ENCODE measurements around the gene TMEM132D.
"Not testable (repeated sequence)": the region's sequence is repeated elsewhere in the genome, so short reads cannot be mapped to it uniquely, and the experiment has no call there.

- TF ChIP-seq POLR2A, CTCF (IDR thresholded peaks at IDR 0.05): not testable (repeated sequence)
Measured at GRCh38 chr12:129549020-129549419, 354.8 kb downstream of the TMEM132D start.

Measured in body of pancreas (tissue), 4 donors.